Sigmoid colon (tissue), 4 donors: ENCODE results near the gene CDK14.

Experiments
- EP300 ChIP-seq, 4 donors: sonication (generic); formaldehyde crosslinking; IDR thresholded peaks; one replicate each; pipeline ENCODE4 v1.6.1; 2017; ENCODE audit warnings: antibody characterized with exemption in 4 of 4
- POLR2A ChIP-seq, 2 donors: fragments of 450-650 bp; IDR thresholded peaks; one replicate each; pipeline ENCODE4 v1.6.1; 2016; ENCODE audit warnings: antibody characterized with exemption in 2 of 2, mild to moderate bottlenecking in 2 of 2, moderate library complexity in 2 of 2
- POLR2AphosphoS5 ChIP-seq, 4 donors: sonication (generic); formaldehyde crosslinking; IDR thresholded peaks; one replicate each; pipeline ENCODE4 v1.6.1; 2017; ENCODE audit warnings: antibody characterized with exemption in 4 of 4
- TF ChIP-seq, protein P1 (sequence below), 4 experiments: fragments of 450-650 bp in 3 of 4; fragments of 200-600 bp in 1 of 4; IDR thresholded peaks; one replicate each; pipeline ENCODE4 v1.5.1; 2016 to 2019; ENCODE audit warnings: antibody characterized with exemption in 4 of 4, mild to moderate bottlenecking in 3 of 4, moderate library complexity in 2 of 4

DNA sequence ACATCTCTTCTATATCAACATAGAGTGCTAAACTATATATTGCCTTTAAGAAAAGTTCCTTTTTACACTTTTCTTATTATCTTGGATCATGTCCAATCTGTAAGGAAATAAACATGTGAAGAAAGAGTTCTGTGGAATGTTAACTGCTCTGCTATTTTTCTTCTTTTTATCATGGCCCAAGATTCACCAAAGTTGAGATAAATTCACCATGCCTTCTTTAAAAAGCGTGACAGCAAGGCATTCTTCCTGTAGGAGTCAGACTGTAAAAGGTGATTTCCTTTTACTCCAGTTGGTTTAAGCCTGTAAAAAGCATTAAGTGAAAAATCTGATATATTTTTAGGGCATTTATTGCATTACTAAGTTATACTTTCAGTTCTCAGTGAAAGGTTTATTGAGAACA, 502.4 kb downstream of the CDK14 start:
- TF ChIP-seq POLR2A (IDR thresholded peaks at IDR 0.05) (no peak), POLR2AphosphoS5 (IDR thresholded peaks at IDR 0.05) (no peak), EP300 (IDR thresholded peaks at IDR 0.05) (no peak)
- TF ChIP-seq, protein P1, sequence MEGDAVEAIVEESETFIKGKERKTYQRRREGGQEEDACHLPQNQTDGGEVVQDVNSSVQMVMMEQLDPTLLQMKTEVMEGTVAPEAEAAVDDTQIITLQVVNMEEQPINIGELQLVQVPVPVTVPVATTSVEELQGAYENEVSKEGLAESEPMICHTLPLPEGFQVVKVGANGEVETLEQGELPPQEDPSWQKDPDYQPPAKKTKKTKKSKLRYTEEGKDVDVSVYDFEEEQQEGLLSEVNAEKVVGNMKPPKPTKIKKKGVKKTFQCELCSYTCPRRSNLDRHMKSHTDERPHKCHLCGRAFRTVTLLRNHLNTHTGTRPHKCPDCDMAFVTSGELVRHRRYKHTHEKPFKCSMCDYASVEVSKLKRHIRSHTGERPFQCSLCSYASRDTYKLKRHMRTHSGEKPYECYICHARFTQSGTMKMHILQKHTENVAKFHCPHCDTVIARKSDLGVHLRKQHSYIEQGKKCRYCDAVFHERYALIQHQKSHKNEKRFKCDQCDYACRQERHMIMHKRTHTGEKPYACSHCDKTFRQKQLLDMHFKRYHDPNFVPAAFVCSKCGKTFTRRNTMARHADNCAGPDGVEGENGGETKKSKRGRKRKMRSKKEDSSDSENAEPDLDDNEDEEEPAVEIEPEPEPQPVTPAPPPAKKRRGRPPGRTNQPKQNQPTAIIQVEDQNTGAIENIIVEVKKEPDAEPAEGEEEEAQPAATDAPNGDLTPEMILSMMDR (IDR thresholded peaks at IDR 0.05) = no peak
